KMS-11 (cell line): ENCODE measurements around the gene RNPC3.

Experiments used
- H2AFZ ChIP-seq: fragments of 200-600 bp; sonication (generic); 2 replicates; pipeline ENCODE4 v1.6.1; 2016; ENCODE audit warnings: antibody characterized with exemption, mixed run types, low read depth
- H3K27ac ChIP-seq: fragments of 200-600 bp; sonication (generic); 2 replicates; pipeline ENCODE4 v1.6.1; 2016; ENCODE audit warnings: mild to moderate bottlenecking, mixed run types
- H3K27me3 ChIP-seq: fragments of 200-600 bp; sonication (generic); 2 replicates; pipeline ENCODE4 v1.6.1; 2017; ENCODE audit warnings: mild to moderate bottlenecking, low read depth, mixed run types, moderate library complexity; ENCODE audit not compliant: insufficient read depth
- H3K36me3 ChIP-seq: fragments of 200-600 bp; sonication (generic); 2 replicates; pipeline ENCODE4 v1.6.1; 2017; ENCODE audit warnings: mild to moderate bottlenecking, mixed run types; ENCODE audit not compliant: insufficient read depth
- H3K4me1 ChIP-seq: fragments of 200-600 bp; sonication (generic); 2 replicates; pipeline ENCODE4 v1.6.1; 2016; ENCODE audit warnings: mild to moderate bottlenecking, low read depth, mixed run types; ENCODE audit not compliant: poor library complexity, severe bottlenecking
- H3K4me2 ChIP-seq: fragments of 200-600 bp; sonication (generic); 2 replicates; pipeline ENCODE4 v1.7.0; 2016; ENCODE audit warnings: mild to moderate bottlenecking, mixed run types
- H3K4me3 ChIP-seq: fragments of 200-600 bp; sonication (generic); IDR thresholded peaks from 2 replicates; pipeline ENCODE4 v1.6.1; 2017; ENCODE audit warnings: low read depth, low read length, mixed read lengths; ENCODE audit not compliant: insufficient read depth
- H3K79me2 ChIP-seq: fragments of 200-600 bp; sonication (generic); 2 replicates; pipeline ENCODE4 v1.6.1; 2016; ENCODE audit warnings: low read depth, mixed run types; ENCODE audit not compliant: insufficient read depth
- H3K9ac ChIP-seq: fragments of 200-600 bp; sonication (generic); 2 replicates; pipeline ENCODE4 v1.6.1; 2016; ENCODE audit warnings: mild to moderate bottlenecking, mixed run types
- H4K20me1 ChIP-seq: fragments of 200-600 bp; sonication (generic); 2 replicates; pipeline ENCODE4 v1.6.1; 2016; ENCODE audit warnings: mild to moderate bottlenecking, mixed run types; ENCODE audit not compliant: insufficient read depth
- TF ChIP-seq, protein P1 (sequence below): fragments of 200-600 bp; sonication (generic); conservative IDR thresholded peaks from 2 replicates; pipeline ENCODE4 v1.6.1; 2017; ENCODE audit warnings: low read depth, mild to moderate bottlenecking, antibody characterized with exemption, low read length, moderate library complexity, mixed read lengths

RNPC3 gene

DNA sequence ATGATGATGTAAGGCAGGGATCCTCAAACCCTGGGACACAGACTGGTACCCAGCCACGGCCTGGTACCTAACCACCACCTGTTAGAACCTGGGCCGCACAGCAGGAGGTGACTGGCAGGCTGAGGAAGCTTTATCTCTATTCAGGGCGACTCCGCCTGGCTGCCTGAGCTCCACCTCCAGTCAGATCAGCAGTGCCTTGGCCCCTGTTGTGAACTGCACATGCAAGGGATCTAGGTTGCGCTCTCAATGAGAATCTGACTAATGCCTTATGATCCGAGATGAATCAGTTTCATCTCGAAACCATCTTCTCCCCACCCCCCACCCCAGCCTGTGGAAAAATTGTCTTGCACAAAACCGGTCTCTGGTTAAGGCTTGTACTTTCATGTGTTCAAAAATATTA is 4.2 kb downstream of the RNPC3 start:
- H4K20me1 ChIP-seq = no peaks in the 10 kb centered on the region
- no peak overlapping the region for H3K27ac ChIP-seq
- H3K4me1 ChIP-seq = peaks cover 10% of the 10 kb centered on the region
- H3K79me2 ChIP-seq = peaks cover 30% of the 10 kb centered on the region
- H3K27me3 ChIP-seq = no peaks in the 10 kb centered on the region
- H3K9ac ChIP-seq = no peak overlapping the region
- H3K4me3 ChIP-seq = no peak overlapping the region
- TF ChIP-seq, protein P1, sequence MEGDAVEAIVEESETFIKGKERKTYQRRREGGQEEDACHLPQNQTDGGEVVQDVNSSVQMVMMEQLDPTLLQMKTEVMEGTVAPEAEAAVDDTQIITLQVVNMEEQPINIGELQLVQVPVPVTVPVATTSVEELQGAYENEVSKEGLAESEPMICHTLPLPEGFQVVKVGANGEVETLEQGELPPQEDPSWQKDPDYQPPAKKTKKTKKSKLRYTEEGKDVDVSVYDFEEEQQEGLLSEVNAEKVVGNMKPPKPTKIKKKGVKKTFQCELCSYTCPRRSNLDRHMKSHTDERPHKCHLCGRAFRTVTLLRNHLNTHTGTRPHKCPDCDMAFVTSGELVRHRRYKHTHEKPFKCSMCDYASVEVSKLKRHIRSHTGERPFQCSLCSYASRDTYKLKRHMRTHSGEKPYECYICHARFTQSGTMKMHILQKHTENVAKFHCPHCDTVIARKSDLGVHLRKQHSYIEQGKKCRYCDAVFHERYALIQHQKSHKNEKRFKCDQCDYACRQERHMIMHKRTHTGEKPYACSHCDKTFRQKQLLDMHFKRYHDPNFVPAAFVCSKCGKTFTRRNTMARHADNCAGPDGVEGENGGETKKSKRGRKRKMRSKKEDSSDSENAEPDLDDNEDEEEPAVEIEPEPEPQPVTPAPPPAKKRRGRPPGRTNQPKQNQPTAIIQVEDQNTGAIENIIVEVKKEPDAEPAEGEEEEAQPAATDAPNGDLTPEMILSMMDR = no peak
- H3K36me3 ChIP-seq = no peaks in the 10 kb centered on the region
- no peak overlapping the region for H2AFZ ChIP-seq
- H3K4me2 ChIP-seq = no peak overlapping the region

DNA sequence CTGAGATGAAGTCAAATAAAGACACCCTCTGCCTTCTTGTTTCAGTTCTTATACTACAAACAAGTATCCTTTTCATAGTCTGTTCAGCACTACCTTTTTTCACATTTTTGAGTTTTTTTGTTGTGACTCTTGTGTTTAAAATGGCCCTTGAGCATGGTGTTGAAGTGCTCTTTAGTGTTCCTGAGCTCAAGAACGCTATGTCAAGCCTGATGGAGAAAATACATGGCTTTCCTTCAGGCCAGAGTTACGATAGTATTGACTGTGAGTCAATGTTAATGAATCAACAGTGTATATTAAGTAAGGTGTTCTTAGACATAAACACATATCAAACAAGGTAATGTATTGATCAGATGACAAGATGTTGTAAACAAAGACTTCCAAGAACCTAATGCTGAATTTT is 12.7 kb downstream of the RNPC3 start:
- H3K27ac ChIP-seq = no peak overlapping the region
- H3K9ac ChIP-seq = no peak overlapping the region
- no peaks in the 10 kb centered on the region for H4K20me1 ChIP-seq
- H3K36me3 ChIP-seq = no peaks in the 10 kb centered on the region
- H3K4me1 ChIP-seq = no peaks in the 10 kb centered on the region
- no peaks in the 10 kb centered on the region for H3K27me3 ChIP-seq
- no peak overlapping the region for H2AFZ ChIP-seq
- H3K4me2 ChIP-seq = no peak overlapping the region
- no peak overlapping the region for H3K4me3 ChIP-seq
- H3K79me2 ChIP-seq = 0 out of 2 replicates have a peak, but pooled peaks cover under 1% of the 10 kb centered on the region
- TF ChIP-seq, protein P1 = no peak

DNA sequence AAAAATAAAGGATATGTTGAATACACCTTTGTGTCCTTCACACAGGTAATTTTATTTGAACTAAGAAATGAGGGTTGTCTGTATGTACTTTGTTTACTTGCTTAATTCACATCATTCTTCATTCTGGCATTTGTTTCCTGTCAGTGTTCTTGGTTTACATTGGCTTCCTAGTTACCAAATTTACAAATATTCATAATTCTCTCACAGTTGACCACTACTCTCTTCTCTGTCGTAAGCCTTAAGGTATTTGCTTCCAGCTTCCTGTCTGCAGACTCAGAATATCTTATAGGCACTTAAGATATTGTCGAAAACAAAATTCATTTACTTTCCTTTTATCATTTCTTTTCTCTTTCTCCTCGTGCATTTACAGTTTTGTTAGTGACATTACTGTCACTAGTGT is 15.9 kb downstream of the RNPC3 start:
- Histone ChIP-seq H3K4me3 (no peak overlapping the region), H3K4me2 (no peak overlapping the region), H4K20me1 (no peaks in the 10 kb centered on the region), H3K36me3 (0 out of 2 replicates have a peak, but pooled peaks cover 2% of the 10 kb centered on the region), H3K79me2 (no peaks in the 10 kb centered on the region), H3K27ac (no peak overlapping the region), H3K27me3 (no peaks in the 10 kb centered on the region), H3K4me1 (no peaks in the 10 kb centered on the region), H3K9ac (no peak overlapping the region), H2AFZ (no peak overlapping the region)
- TF ChIP-seq, protein P1 = no peak

DNA sequence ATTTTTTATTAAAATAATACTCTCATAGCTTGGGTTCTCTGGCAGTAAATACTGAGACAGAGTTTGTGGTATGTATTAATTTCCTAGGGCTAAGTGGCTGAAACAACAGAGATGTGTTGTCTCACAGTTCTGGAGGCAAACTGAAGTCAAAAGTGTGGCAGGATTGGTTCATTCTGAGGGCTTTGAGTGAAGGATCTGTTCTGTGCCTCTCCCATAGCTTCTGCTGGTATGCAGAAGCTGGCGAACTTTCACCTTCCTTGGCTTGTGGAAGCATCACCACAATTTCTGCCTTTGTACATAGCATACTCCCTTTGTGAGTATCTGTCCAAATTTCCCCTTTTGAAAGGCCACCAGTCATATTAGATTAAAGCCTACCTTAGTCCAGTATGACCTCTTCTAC is 21.0 kb downstream of the RNPC3 start:
- Histone ChIP-seq H3K36me3 (0 out of 2 replicates have a peak, but pooled peaks cover 2% of the 10 kb centered on the region), H3K4me3 (no peak overlapping the region), H4K20me1 (no peaks in the 10 kb centered on the region)

More for the DNA sequence above, 21.0 kb downstream of the RNPC3 start:
- Histone ChIP-seq H3K27me3 (no peaks in the 10 kb centered on the region), H3K4me1 (no peaks in the 10 kb centered on the region), H3K4me2 (no peak overlapping the region), H3K79me2 (no peaks in the 10 kb centered on the region), H3K27ac (no peak overlapping the region), H2AFZ (no peak overlapping the region), H3K9ac (no peak overlapping the region)
- TF ChIP-seq, protein P1 = no peak
